Hepatocyte (in vitro differentiated cells): ENCODE data around the gene MEDAG.

Source experiments
- EZH2 ChIP-seq: fragments of 200-600 bp; sonication (generic); IDR thresholded peaks from 2 replicates; pipeline ENCODE4 v1.6.1; 2016; ENCODE audit warnings: antibody characterized with exemption, mild to moderate bottlenecking, borderline replicate concordance
- EZH2phosphoT487 ChIP-seq: fragments of 200-600 bp; sonication (generic); IDR thresholded peaks from one replicate; pipeline ENCODE4 v1.6.1; 2018; ENCODE audit warnings: antibody characterized with exemption, mild to moderate bottlenecking, low read depth, moderate library complexity; ENCODE audit not compliant: unreplicated experiment, severe bottlenecking
- TF ChIP-seq, protein P1 (sequence below): fragments of 200-600 bp; sonication (generic); IDR thresholded peaks from 2 replicates; pipeline ENCODE4 v1.5.1; 2016; ENCODE audit warnings: antibody characterized with exemption, mild to moderate bottlenecking; ENCODE audit not compliant: poor library complexity

DNA sequence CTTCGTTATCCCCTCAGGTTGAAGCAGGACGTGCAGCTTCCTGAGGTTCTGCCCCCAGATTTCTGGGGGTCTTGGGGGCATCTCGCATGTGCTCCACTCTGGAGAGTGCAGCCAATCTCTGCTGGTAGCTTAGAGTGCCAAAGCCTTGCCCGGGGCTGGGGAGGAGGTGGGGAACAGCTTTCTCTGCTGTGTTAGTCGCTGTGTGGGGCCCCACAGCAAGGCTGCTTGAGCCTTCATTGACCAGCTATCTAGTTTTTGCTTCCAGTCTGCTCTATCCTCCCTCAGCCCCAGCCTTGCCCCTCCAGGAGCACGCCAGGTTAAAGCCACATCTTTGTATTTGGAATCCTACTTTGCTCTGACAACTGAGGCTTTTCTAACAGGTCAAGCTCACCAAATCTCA lies 32.0 kb upstream of the MEDAG start:
- TF ChIP-seq, protein P1, sequence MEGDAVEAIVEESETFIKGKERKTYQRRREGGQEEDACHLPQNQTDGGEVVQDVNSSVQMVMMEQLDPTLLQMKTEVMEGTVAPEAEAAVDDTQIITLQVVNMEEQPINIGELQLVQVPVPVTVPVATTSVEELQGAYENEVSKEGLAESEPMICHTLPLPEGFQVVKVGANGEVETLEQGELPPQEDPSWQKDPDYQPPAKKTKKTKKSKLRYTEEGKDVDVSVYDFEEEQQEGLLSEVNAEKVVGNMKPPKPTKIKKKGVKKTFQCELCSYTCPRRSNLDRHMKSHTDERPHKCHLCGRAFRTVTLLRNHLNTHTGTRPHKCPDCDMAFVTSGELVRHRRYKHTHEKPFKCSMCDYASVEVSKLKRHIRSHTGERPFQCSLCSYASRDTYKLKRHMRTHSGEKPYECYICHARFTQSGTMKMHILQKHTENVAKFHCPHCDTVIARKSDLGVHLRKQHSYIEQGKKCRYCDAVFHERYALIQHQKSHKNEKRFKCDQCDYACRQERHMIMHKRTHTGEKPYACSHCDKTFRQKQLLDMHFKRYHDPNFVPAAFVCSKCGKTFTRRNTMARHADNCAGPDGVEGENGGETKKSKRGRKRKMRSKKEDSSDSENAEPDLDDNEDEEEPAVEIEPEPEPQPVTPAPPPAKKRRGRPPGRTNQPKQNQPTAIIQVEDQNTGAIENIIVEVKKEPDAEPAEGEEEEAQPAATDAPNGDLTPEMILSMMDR, result no peak
- no peak for TF ChIP-seq EZH2
- no peak for TF ChIP-seq EZH2phosphoT487
